Activated naive CD8-positive, alpha-beta T cell treated with anti-CD3 and anti-CD28 coated beads, Interleukin-2, amount 50 U/mL, for 16 hours (primary cell): Measurements from ENCODE around the gene NDUFA11.

Source experiments
- DNase-seq: peaks from one replicate; pipeline ENCODE4 v3.0.0-alpha.2; 2020; ENCODE audit warnings: low read depth, low spot score

The NDUFA11 gene

GRCh38 chr19:5903624-5904351 lies at the start of gene NDUFA11:
TSS of gene NDUFA11 (minus strand) at chr19:5903790. CDS start at chr19:5903708, 82 bp downstream.
- DNase-seq, result peak; percentile 93

- DNase-seq, result no peak
Measured at GRCh38 chr19:5953030-5953589, 49.5 kb upstream of the NDUFA11 start.

- no peak for DNase-seq
Measured at GRCh38 chr19:5952193-5953029, 48.8 kb upstream of the NDUFA11 start.

- DNase-seq, result no peak
Measured at GRCh38 chr19:5951338-5951861, 47.8 kb upstream of the NDUFA11 start.

- DNase-seq, result no peak
Measured at GRCh38 chr19:5950741-5951140, 47.2 kb upstream of the NDUFA11 start.

GRCh38 chr19:5949792-5950305 lies 46.3 kb upstream of the NDUFA11 start:
- DNase-seq, result no peak

- DNase-seq, result no peak
Measured at GRCh38 chr19:5948752-5949564, 45.4 kb upstream of the NDUFA11 start.

- DNase-seq, result no peak
Measured at GRCh38 chr19:5947435-5947834, 43.8 kb upstream of the NDUFA11 start.

- no peak for DNase-seq
Measured at GRCh38 chr19:5943623-5944022, 40.0 kb upstream of the NDUFA11 start.

GRCh38 chr19:5943045-5943444 lies 39.5 kb upstream of the NDUFA11 start:
- DNase-seq, result no peak

GRCh38 chr19:5941673-5942072 lies 38.1 kb upstream of the NDUFA11 start:
- DNase-seq, result no peak

GRCh38 chr19:5940260-5941208 lies 36.9 kb upstream of the NDUFA11 start:
- DNase-seq, result no peak

- no peak for DNase-seq
Measured at GRCh38 chr19:5937550-5937949, 34.0 kb upstream of the NDUFA11 start.

- no peak for DNase-seq
Measured at GRCh38 chr19:5936292-5936592, 32.7 kb upstream of the NDUFA11 start.

- no peak for DNase-seq
Measured at GRCh38 chr19:5935473-5936291, 32.1 kb upstream of the NDUFA11 start.

GRCh38 chr19:5934774-5935472 lies 31.3 kb upstream of the NDUFA11 start:
- no peak for DNase-seq

GRCh38 chr19:5934069-5934401 lies 30.4 kb upstream of the NDUFA11 start:
- no peak for DNase-seq

GRCh38 chr19:5933391-5934068 lies 29.9 kb upstream of the NDUFA11 start:
- no peak for DNase-seq
